ENCODE data around the gene HEPN1. TPM values are rescaled to one million over a fixed set of nuclear protein-coding genes. Genes with fewer than 3 reads are reported as not detected.

Gene HEPN1
- total and polyA plus RNA-seq, 2 experiments from 2014 or later = not detected

GRCh38 chr11:124873951-124874350 is 45.1 kb upstream of the HEPN1 start:
- H3K27me3 Mint-ChIP-seq (ENCODE audit: insufficient read depth, low read depth, poor library complexity) = peaks cover 80% of the 10 kb centered on the region
- H3K27me3 ChIP-seq (ENCODE audit: insufficient read depth) = peaks cover 84% of the 10 kb centered on the region

More at GRCh38 chr11:124873951-124874350, 45.1 kb upstream of the HEPN1 start:
- H3K4me1 Mint-ChIP-seq = peaks cover 37% of the 10 kb centered on the region
- no peak overlapping the region for H2AFZ ChIP-seq
- H3K36me3 Mint-ChIP-seq (ENCODE audit: low read depth) = no peaks in the 10 kb centered on the region
- no peak overlapping the region for H3K4me3 ChIP-seq
- 0 out of 2 replicates have a peak, but pooled peaks cover 5% of the 10 kb centered on the region for H4K20me1 ChIP-seq (replicated peaks; ENCODE audit: insufficient read depth)
- H3K4me3 Mint-ChIP-seq = no peak overlapping the region
- peaks cover 13% of the 10 kb centered on the region; the same call in 1 of the 2 replicates for H3K4me1 ChIP-seq (ENCODE audit: insufficient read depth)
- no peaks in the 10 kb centered on the region for H3K79me2 ChIP-seq (replicated peaks; ENCODE audit: insufficient read depth)
- no peak for DNase-seq (ENCODE audit: low spot score)
- no peaks in the 10 kb centered on the region for H3K36me3 ChIP-seq (ENCODE audit: insufficient read depth)
- H3K9me2 ChIP-seq (ENCODE audit: insufficient read depth) = no peaks in the 10 kb centered on the region
- no peak overlapping the region for H3K4me2 ChIP-seq
- no peak for ATAC-seq
- TF ChIP-seq ZNF114 (CRISPR knock-in tag; IDR thresholded peaks at IDR 0.05) = no peak
- no peak for TF ChIP-seq CREB1 (CRISPR knock-in tag; IDR thresholded peaks at IDR 0.05; ENCODE audit: low read depth)
- no peak for TF ChIP-seq REST (IDR thresholded peaks at IDR 0.05; ENCODE audit: unreplicated experiment)
- TF ChIP-seq EZH2 (IDR thresholded peaks at IDR 0.05; ENCODE audit: low read depth, unreplicated experiment) = no peak
- TF ChIP-seq STAT1 (IDR thresholded peaks at IDR 0.05; ENCODE audit: unreplicated experiment) = no peak
- no peak for TF ChIP-seq JUNB (IDR thresholded peaks at IDR 0.05; ENCODE audit: unreplicated experiment)
- no peak for TF ChIP-seq ZNF462 (CRISPR knock-in tag; IDR thresholded peaks at IDR 0.05)
- TF ChIP-seq POLR2AphosphoS5 (IDR thresholded peaks at IDR 0.05; ENCODE audit: low read depth) = no peak
- no peak for TF ChIP-seq ETS1 (IDR thresholded peaks at IDR 0.05)
- TF ChIP-seq NANOG (IDR thresholded peaks at IDR 0.05; ENCODE audit: borderline replicate concordance) = no peak
- TF ChIP-seq CTCF (conservative IDR thresholded peaks at IDR 0.05; ENCODE audit: low read depth in 2 of 2) = no peak
- no peak for TF ChIP-seq ZNF331 (CRISPR knock-in tag; IDR thresholded peaks at IDR 0.05; ENCODE audit: low read depth)
- TF ChIP-seq EZH2phosphoT487 (IDR thresholded peaks at IDR 0.05; ENCODE audit: unreplicated experiment) = no peak
- H3K27ac ChIP-seq (ENCODE audit: low read depth) = no peak overlapping the region
- no peaks in the 10 kb centered on the region for H3K9me3 Mint-ChIP-seq
- H3K27ac Mint-ChIP-seq = no peak overlapping the region
- H3F3A ChIP-seq (replicated peaks; ENCODE audit: low read depth) = no peaks in the 10 kb centered on the region

Measured in GM23338 (cell line).